Left forelimb (tissue), 1 donor: ENCODE data around the gene H2AZ1.

Experiments used
- DNase-seq: peaks from one replicate; pipeline ENCODE4 v3.0.0-alpha.2; 2018; ENCODE audit warnings: low spot score

Gene H2AZ1

DNA sequence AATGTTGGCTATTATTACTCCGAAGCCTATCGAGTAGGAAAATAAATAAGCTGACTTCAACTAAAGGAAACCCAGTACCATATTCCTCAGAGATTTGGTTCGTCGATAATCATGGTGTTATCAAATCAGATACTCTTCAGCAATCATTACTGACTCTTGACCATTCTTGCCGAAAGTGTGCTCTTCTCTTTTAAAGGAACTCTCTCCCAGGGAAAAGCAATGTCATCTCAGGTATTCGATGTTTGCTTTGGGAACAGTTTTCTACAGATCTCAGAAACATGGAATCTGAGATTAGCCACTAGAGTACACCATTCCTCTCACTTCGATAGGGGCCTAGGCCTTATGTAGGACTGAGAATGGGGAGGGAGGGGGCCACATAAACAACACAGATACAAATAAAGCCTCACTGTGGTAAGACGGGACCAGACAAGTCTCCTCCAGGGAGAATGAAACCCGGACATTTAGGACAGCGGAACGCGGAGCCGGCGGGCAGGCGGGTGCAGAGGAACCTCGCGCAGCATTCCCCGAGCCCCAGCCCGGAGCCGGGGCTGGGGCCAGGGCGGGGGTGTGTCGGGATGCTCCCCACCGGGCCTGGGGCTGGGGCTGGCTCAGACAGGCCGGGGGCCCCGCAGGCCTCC lies 4.2 kb downstream of the H2AZ1 start:
- no peak for DNase-seq

DNA sequence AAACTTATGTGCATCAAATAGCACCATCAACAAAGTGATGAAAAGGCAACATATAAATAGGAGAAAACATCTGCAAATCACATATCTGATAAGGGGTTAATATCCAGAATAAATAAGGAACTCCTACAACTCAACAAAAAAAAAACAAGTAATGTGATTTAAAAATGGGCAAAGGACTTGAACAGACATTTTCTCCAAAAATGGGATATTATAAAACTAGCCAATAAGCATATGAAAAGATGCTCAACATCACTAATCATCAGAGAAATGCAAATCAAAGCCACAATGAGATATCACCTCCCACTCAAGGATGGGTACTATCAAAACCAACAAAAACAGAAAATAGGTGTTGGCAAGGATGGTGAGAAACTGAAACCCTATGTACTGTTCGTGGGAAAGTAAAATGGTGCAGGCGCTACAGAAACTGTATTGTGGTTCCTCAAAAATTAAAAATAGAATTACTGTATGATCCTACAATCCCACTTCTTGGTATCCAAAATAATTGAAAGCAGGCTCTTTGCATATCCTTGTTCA lies 6.1 kb downstream of the H2AZ1 start:
- DNase-seq: no peak

DNA sequence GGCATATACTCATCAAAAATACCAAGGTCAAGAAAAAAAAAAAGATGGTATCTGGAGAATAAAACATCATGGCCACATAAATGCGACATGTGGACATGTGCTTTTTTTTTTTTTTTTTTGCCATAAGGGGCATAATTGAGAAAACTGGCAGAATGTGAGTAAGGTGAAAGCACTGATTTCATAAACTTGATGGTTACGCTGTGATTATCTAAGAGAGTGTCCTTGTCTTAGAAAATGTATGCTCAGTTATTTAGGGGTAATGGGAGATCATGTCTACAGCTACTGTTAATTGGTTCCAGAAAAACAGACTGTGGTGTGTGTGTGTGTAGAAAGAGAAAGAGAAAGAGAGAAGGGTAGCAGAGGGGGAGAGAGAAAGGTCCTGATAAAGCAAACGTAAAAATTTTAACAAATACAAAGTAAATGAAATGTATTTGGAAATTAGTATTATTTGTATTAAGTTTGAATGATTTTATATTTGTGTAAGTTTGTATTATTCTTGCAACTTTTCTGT lies 11.8 kb downstream of the H2AZ1 start:
- no peak for DNase-seq

DNA sequence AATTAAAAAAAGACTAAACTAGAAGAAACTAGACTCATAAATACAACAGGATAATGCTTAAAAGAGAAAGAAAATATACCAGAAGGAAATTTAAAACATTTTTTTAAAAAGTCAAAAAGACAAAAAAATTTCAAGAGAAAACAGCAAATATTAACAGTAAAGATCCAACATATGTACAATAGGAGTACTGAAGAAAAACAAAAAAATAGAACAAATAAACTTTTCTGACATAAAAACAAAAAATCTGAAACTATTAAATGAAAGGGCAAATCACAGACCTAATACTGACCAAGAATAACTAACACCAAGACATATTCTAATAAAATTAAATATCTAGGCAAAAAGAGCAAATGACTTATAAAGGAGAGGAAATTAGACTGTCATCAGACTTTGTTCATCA lies 15.2 kb downstream of the H2AZ1 start:
- DNase-seq: no peak

DNA sequence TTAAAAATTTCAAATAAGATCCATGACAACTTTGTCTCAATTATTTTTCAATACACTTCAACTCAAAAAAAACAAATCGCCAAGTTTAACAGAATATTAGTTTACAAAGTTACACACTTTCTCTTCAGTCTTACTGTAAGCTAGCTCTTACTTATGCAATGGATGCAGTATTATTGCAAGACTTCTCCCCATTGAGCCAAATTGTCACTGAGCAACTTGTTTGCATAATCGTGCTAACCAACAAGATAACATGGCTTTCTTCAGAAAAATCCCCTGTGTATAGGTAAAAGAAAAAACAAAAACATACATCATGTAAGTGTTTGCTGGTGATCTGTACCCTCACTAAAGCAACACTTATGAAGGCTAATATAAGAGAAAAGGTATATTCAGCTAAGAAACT lies 22.5 kb downstream of the H2AZ1 start:
- no peak for DNase-seq

DNA sequence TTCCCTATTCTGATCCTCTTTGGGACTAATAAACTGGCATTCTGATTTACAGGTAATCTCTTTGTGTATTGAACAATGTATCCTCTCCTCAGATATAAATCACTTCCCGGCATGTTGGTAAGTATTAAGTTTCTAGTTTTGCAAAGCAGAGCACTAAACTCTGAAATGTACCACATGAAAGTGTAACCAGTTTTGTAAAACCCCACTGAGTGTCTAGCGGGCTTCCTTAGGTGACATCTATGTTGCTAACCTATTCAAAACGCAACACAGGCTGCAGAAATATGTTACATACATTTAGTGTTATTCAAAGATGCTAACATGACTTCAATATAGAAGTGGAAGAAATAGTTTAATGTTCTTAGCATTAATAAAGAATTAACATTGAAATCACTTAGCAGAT lies 28.9 kb downstream of the H2AZ1 start:
- no peak for DNase-seq

DNA sequence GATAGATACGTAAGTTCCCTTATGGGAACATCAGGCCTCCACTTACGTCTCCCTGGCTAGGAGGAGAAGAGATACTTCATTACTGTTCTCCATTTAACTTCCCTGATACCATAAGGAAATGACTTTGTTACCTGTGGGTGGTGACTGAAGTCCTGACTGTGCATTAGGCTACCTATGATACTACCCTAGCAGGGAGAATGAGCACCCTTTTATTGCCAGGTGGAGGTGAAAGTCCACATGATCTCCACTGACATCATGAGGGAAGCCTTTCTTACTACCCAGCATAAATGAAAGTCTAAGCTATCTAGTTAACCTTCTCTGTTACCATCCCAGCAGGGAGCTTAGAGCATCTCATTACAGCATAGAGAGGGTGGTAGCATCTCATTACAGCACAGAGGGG lies 31.4 kb downstream of the H2AZ1 start:
- no peak for DNase-seq

DNA sequence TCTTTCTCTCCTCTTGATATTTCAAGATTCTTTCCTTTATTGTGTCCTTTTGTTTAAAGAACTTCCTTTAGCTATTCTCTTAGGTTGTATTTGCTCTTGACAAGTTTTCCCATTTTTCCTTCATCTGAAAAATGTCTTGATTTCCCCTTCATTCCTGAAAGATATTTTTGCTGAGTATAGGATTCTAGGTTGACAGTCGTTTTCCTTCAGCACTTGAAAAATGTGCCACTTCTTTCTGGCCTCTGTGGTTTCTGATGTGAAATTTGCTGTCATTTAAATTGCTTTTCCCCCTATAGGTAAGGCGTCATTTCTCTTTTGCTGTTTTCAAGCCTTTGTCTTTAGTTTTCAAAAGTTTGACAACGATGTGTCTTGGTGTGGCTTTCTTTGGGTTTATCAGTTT lies 32.5 kb downstream of the H2AZ1 start:
- no peak for DNase-seq

DNA sequence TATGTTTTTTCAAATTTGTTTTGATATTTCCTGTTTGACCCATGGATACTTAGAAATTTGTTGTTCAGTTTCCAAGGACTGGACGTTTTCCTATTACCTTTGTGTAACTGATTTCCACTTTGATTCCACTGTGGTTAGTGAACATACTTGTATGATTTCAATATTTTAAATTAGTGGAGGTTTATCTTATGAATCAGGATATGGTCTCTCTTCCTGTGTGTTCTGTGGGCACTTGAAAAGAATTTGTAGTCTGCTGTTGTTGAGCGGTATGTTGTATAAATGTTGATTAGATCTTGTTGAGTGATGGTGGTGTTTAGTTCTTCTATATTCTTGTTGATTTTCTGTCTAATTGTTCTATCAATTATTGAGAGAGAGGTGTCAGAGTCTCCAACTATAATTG lies 34.6 kb downstream of the H2AZ1 start:
- DNase-seq: no peak
